GM12801 (cell line): ENCODE results near the gene RPH3AL.

Experiments used
- TF ChIP-seq, protein P1 (sequence below): IDR thresholded peaks from one replicate; pipeline ENCODE4 v1.5.1; 2011; ENCODE audit warnings: control low read depth; ENCODE audit not compliant: insufficient read length; ENCODE audit errors: extremely low read depth

RPH3AL gene

DNA sequence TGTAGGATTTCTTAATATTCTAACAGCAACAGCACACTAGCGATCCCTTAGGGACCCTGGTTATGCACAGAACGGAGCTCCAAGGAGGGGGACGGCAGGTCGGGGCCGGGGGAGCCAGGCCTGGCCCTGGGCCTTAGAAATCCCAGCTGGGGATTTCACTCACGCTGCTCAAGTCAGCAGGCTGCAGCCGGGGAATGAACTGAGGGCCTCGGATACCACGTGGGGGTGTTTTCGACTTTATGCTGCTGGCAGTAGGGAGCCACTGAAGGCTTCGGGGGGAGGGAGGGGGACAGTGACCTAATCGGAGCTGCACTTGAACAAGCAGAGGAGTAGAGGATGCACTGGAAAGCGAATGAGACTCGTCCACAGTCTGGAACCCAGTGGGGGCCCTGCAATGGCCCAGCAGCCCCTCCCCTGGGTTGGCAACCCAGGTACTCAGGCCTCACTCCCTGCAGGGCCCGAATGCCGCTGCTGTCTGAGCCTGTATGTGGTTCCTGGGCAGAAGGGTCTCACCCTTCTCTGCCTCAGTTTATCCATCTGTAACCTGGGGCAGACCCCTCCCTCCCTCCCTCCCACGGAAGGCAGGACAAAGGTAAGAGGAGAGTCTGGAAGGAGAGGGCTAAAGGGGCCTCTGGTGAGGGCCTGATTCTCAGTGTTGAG lies 53.7 kb downstream of the RPH3AL start:
- TF ChIP-seq, protein P1, sequence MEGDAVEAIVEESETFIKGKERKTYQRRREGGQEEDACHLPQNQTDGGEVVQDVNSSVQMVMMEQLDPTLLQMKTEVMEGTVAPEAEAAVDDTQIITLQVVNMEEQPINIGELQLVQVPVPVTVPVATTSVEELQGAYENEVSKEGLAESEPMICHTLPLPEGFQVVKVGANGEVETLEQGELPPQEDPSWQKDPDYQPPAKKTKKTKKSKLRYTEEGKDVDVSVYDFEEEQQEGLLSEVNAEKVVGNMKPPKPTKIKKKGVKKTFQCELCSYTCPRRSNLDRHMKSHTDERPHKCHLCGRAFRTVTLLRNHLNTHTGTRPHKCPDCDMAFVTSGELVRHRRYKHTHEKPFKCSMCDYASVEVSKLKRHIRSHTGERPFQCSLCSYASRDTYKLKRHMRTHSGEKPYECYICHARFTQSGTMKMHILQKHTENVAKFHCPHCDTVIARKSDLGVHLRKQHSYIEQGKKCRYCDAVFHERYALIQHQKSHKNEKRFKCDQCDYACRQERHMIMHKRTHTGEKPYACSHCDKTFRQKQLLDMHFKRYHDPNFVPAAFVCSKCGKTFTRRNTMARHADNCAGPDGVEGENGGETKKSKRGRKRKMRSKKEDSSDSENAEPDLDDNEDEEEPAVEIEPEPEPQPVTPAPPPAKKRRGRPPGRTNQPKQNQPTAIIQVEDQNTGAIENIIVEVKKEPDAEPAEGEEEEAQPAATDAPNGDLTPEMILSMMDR: no peak

DNA sequence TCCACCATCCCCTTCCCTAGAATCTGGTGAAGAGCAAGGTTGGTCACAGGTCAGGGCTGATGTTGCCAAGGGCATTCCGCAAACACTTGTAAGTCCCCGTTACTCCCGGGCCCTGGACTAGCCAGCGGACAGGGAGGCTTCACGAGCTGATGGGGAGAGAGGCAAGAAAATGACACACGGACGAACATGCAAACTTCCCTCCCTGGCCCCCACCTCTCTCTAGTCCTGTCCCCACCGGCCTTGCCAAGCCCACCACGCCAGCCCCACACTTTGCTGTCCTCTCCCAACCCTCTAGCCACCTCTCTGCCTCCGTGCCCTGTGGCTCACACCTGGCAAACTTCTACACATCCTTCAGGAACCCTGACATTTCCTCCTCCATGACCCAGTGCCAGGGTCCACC lies 54.8 kb downstream of the RPH3AL start:
- TF ChIP-seq, protein P1: no peak

DNA sequence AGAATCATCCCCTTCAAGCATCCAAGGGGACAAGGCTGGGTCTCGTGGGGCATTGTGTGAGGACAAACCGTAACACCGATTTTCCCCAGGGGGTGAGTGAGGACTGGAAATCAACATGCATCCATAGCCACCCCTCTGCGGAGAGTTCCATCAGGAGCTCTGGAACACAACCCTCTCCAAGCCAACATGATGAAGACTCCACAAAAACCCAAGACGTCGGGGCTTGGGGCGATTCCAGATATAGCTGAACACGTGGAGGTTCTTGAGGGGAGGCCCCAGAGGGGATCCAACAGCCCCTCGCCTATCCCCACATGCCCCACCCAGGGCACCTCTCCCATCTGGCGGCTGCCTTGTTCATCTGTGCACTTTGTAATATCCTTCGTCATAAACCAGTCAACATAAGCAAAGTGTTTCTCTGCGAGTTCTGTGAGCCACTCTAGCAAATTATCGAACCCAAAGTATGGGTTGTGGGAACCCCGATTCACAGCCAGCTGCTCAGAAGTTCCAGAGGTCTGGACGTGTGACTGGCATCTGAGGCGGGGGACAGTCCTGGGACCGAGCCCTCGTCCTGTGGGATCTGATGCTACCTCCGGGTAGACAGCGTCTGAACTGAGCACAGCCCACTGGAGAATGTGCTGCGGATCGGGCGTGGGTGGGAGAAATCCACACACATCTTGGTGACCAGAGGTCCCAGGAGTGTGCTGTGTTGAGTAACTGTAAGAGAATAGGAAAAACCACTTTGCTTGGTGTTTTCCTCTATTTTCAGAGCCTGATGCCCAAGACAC lies 55.5 kb downstream of the RPH3AL start:
- TF ChIP-seq, protein P1: no peak

DNA sequence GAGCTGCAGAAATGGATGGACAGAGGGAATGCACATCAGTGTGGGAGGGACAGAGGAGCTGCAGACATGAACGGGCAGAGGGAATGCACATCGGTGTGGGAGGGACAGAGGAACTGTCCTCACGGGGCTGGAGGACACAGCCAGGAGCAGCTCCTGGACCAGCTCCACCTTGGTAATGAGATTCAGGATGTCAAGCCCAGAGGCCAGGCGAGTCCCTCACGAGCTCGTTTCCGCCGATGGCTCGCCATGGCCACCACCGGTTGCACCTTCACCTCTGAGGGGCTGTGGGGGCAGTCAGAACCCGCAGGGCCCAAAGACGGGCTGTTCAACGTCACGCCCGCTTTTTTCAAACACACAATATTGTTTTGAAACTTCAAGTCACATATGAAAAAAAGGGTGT lies 56.2 kb downstream of the RPH3AL start:
- TF ChIP-seq, protein P1: no peak

DNA sequence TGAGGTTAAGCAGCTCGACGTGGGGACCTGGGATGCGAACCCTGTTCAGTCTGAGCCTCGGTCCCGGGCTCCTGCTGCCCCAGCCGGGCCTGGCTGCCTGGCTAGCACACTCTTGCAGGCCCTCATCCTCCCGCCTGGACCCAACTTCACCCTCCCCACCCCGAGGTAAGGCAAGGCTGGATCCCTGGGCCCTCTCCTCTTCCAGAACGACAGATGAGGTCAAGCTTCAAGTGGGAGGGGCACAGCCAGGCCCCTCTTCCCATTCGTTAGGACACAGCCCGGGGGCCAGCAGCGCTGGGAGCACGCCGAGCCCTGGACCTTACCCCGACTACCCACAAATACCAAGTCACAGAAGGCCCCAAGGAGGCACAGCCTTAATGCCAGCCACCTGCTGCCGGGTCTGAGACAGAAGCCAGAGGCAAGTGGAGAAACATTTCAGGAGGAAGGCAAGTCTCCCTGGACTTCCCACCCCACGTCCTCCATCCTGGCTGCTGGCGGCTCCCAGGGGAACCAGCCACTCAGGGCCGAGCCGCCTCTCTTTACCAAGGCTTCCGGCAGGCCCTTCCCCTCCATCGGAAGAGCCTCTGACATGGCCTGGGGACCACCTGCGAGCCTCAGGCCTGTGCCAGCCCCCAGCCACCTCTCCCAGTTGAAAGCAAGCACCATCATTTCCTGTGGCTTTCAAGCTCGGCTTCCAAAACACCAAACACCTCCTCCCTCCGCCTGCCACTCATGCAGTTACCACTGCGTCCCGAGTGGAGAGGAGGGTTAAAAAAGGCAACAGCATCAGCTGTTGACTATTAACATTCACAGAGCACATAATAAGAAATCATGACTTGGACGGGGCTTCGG lies 59.9 kb downstream of the RPH3AL start:
- TF ChIP-seq, protein P1: no peak

DNA sequence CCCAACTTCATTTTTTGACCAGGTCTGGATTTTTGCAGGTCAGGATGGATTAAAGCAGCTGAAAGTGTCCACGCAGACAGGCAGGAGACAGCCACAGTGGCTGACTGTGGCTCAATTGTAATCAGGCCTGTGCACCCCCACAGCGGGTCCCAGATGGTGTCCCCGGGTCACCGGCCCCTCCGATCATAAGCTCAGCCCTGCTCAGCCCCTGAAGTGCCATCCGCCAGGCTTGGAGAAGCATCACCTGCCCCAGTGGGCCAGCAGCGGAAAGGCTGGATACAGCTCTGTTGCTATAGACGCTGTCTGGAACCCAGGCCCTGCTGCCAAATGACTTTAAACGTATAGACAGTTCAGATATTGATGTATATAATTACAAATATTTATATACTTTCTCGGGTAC lies 60.6 kb downstream of the RPH3AL start:
- TF ChIP-seq, protein P1: no peak

DNA sequence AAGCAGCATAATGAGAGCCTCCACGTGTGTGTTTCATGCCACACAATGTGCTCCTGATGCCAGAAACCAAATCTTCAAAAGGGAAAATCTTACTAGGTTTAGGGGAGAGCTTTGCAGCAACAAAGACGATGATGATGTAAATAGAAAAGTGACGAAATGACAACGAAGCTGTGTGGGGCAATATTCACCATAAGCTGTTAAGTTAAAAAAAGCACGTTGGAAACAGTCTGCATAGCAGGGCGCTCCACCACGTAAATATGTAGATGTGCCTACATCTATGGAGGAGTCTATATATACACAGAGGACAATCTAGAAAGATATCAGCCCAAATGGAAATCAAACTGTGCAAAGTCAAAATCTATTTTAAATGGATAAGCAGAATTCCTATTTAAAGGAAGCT lies 61.0 kb downstream of the RPH3AL start:
- TF ChIP-seq, protein P1: no peak
